Muscle layer of duodenum (tissue), 2 donors: Measurements from ENCODE around the gene PDZD7.
A peak's percentile ranks its signal among the peaks of the same experiment; 100 is the strongest.

ENCODE experiments used
- H3K27ac ChIP-seq: one replicate; pipeline ENCODE4 v1.7.0; 2013; ENCODE audit warnings: mild to moderate bottlenecking, low read length
- H3K27me3 ChIP-seq: one replicate; pipeline ENCODE4 v1.7.0; 2013; ENCODE audit warnings: low read depth, mild to moderate bottlenecking, control low read depth, low read length
- H3K36me3 ChIP-seq, 2 donors: one replicate each; pipeline ENCODE4 v1.7.0; 2013; ENCODE audit warnings: low read length in 2 of 2, control low read depth in 1 of 2, mild to moderate bottlenecking in 1 of 2; ENCODE audit not compliant: insufficient read depth in 2 of 2, control insufficient read depth in 1 of 2
- H3K4me1 ChIP-seq, 2 donors: one replicate each; pipeline ENCODE4 v1.7.0; 2013; ENCODE audit warnings: low read length in 2 of 2, mild to moderate bottlenecking in 2 of 2, control low read depth in 1 of 2, moderate library complexity in 1 of 2; ENCODE audit not compliant: insufficient read depth in 2 of 2, control insufficient read depth in 1 of 2
- H3K4me3 ChIP-seq, 2 donors: one replicate each; pipeline ENCODE4 v1.7.0; 2013; ENCODE audit warnings: low read length in 2 of 2, low read depth in 1 of 2, mild to moderate bottlenecking in 1 of 2
- H3K9me3 ChIP-seq, 2 donors: one replicate each; pipeline ENCODE4 v1.7.0; 2013; ENCODE audit warnings: low read length in 2 of 2, control low read depth in 1 of 2, mild to moderate bottlenecking in 1 of 2; ENCODE audit not compliant: control insufficient read depth in 1 of 2
- donor health status: healthy.

The PDZD7 gene

GRCh38 chr10:101066896-101067355, 36.0 kb upstream of the PDZD7 start:
- Histone ChIP-seq H3K9me3 (no peaks in the 10 kb centered on the region), H3K4me3 (peak overlapping the region; percentile 69 to 80), H3K4me1 (peaks cover 0 to 42% of the 10 kb centered on the region in 2 donors), H3K27ac (peak overlapping the region; percentile 23), H3K27me3 (peaks cover 4% of the 10 kb centered on the region), H3K36me3 (no peaks in the 10 kb centered on the region)

GRCh38 chr10:101066146-101066895, 35.4 kb upstream of the PDZD7 start:
- H3K27ac ChIP-seq, result peak overlapping the region; percentile 23
- no peaks in the 10 kb centered on the region for H3K36me3 ChIP-seq
- H3K4me1 ChIP-seq, result peaks cover 0 to 48% of the 10 kb centered on the region in 2 donors
- peak overlapping the region; percentile 46 to 60 for H3K4me3 ChIP-seq
- H3K9me3 ChIP-seq, result no peaks in the 10 kb centered on the region
- peaks cover 4% of the 10 kb centered on the region for H3K27me3 ChIP-seq

- Histone ChIP-seq H3K4me1 (peaks cover 0 to 48% of the 10 kb centered on the region in 2 donors), H3K27me3 (peaks cover 4% of the 10 kb centered on the region), H3K27ac (no peak overlapping the region), H3K9me3 (no peaks in the 10 kb centered on the region), H3K4me3 (peak overlapping the region; percentile 46 to 60), H3K36me3 (peaks cover 0 to 6% of the 10 kb centered on the region in 2 donors)
Observed at GRCh38 chr10:101065481-101066145, 34.7 kb upstream of the PDZD7 start.

GRCh38 chr10:101064415-101065030, 33.6 kb upstream of the PDZD7 start:
- H3K9me3 ChIP-seq, result no peaks in the 10 kb centered on the region
- H3K4me1 ChIP-seq, result peaks cover 4 to 56% of the 10 kb centered on the region in 2 donors
- H3K36me3 ChIP-seq, result peaks cover 0 to 7% of the 10 kb centered on the region in 2 donors
- H3K4me3 ChIP-seq, result no peak overlapping the region
- H3K27ac ChIP-seq, result no peak overlapping the region
- H3K27me3 ChIP-seq, result peaks cover 4% of the 10 kb centered on the region

GRCh38 chr10:101063548-101064414, 32.9 kb upstream of the PDZD7 start:
- Histone ChIP-seq H3K27me3 (peaks cover 4% of the 10 kb centered on the region), H3K4me1 (peaks cover 4 to 56% of the 10 kb centered on the region in 2 donors), H3K9me3 (no peaks in the 10 kb centered on the region), H3K27ac (no peak overlapping the region), H3K4me3 (no peak overlapping the region), H3K36me3 (peaks cover 0 to 7% of the 10 kb centered on the region in 2 donors)

- Histone ChIP-seq H3K36me3 (peaks cover 0 to 7% of the 10 kb centered on the region in 2 donors), H3K4me3 (peak overlapping the region in 1 of 2 donors; percentile 92), H3K27me3 (peaks cover 4% of the 10 kb centered on the region), H3K9me3 (no peaks in the 10 kb centered on the region), H3K27ac (no peak overlapping the region), H3K4me1 (peaks cover 4 to 56% of the 10 kb centered on the region in 2 donors)
Observed at GRCh38 chr10:101063050-101063525, 32.2 kb upstream of the PDZD7 start.

GRCh38 chr10:101062232-101063049, 31.5 kb upstream of the PDZD7 start:
- peak overlapping the region; percentile 82 to 92 for H3K4me3 ChIP-seq
- peaks cover 4 to 52% of the 10 kb centered on the region in 2 donors for H3K4me1 ChIP-seq
- H3K27me3 ChIP-seq, result peaks cover 3% of the 10 kb centered on the region
- H3K36me3 ChIP-seq, result peaks cover 0 to 7% of the 10 kb centered on the region in 2 donors
- peak overlapping the region; percentile 97 for H3K27ac ChIP-seq
- H3K9me3 ChIP-seq, result no peaks in the 10 kb centered on the region

- Histone ChIP-seq H3K27ac (peak within 1 kb of the TSS; percentile 97), H3K36me3 (peaks cover 0 to 7% of the 10 kb centered on the region in 2 donors), H3K4me3 (peak within 1 kb of the TSS; percentile 82 to 92), H3K27me3 (no peaks in the 10 kb centered on the region), H3K9me3 (no peaks in the 10 kb centered on the region), H3K4me1 (peaks cover 4 to 46% of the 10 kb centered on the region in 2 donors)
Observed at GRCh38 chr10:101061624-101062231, 30.8 kb upstream of the PDZD7 start, which contains the start of gene KAZALD1. Gene KAZALD1, plus strand, starts transcription at chr10:101061989. Its CDS starts 604 bp downstream, at chr10:101062593.

- no peaks in the 10 kb centered on the region for H3K27me3 ChIP-seq
- peak overlapping the region; percentile 82 to 92 for H3K4me3 ChIP-seq
- H3K36me3 ChIP-seq, result peaks cover 0 to 7% of the 10 kb centered on the region in 2 donors
- peak overlapping the region; percentile 97 for H3K27ac ChIP-seq
- H3K9me3 ChIP-seq, result no peaks in the 10 kb centered on the region
- peaks cover 4 to 40% of the 10 kb centered on the region in 2 donors for H3K4me1 ChIP-seq
Observed at GRCh38 chr10:101060951-101061623, 30.2 kb upstream of the PDZD7 start.
